Transverse colon (tissue), 4 donors: ENCODE measurements around the gene GPC6.

Experiments
- CTCF ChIP-seq, 5 experiments: fragments of 200-600 bp in 3 of 5; fragments of 450-650 bp in 2 of 5; sonication (generic) in 3 of 5; IDR thresholded peaks; 1 replicate in 2 of 5; 2 replicates in 3 of 5; pipeline ENCODE4 v1.5.1; 2016 to 2017; ENCODE audit warnings: antibody characterized with exemption in 5 of 5, inconsistent platforms in 3 of 5, mild to moderate bottlenecking in 2 of 5, moderate library complexity in 1 of 5
- POLR2AphosphoS5 ChIP-seq, 3 donors: sonication (generic); formaldehyde crosslinking; IDR thresholded peaks; one replicate each; pipeline ENCODE4 v1.6.1; 2016; ENCODE audit warnings: antibody characterized with exemption in 3 of 3

GRCh38 chr13:93975242-93975641 lies 748.6 kb downstream of the GPC6 start:
- no peak for TF ChIP-seq CTCF (IDR thresholded peaks at IDR 0.05)
- TF ChIP-seq POLR2AphosphoS5 (IDR thresholded peaks at IDR 0.05) = no peak
